HG03575 (cell line): ENCODE data around the gene NCKAP5.

Experiments used
- ATAC-seq: cut with Tn5 transposase; IDR thresholded peaks from one replicate; pipeline ENCODE4 v1.9.1; 2021; ENCODE audit not compliant: unreplicated experiment, insufficient number of reproducible peaks, low FRiP score; ENCODE audit errors: extremely low read depth

NCKAP5 gene

DNA sequence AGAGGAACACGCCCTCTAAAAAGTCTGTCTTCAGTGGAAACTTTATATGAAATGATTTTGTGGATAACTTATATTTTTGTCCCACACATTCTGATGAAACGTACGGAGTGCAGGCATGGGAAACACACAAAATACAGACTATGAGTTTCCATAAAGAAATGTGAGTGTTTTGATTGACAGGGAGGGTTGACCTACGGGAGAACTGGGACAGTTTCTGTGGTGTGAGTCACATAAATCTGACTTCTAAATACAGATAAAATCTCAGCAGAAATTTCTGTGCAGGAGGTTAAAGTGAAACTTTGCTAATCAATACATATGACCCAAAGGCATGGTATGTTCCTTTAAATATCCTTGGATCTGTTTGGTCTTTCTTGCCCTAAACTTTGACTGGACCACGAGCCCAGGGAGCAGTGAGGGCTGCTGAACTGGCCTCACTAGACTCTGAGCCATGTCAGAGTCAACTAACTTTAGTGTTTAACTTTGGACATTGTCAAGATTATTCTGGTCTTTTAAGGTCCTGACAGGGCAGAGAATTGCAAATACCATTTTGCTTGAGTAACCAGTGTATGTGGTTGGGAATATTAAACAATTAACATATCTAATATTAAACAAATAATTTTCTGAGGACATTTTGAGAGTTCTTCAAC, 691.4 kb downstream of the NCKAP5 start:
- ATAC-seq: no peak

DNA sequence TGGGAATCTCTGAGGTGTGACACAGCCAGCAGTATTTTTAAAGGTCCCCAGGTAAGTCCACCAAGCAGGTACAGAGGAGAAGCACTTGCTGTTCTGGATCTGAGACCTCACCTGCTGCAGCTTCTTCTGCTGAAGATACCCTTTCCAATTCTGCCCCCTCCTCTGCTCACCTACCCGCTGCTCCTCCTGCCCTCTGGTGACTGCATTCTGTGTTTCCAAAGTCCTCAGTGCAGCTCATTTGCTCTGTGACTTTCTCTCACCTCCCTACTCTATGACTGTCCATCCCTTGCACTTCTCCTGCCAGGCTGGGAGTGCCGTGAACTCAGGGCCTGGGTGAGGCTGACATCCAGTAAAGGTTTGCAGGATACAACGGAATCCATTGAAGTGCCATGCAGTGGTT, 693.1 kb downstream of the NCKAP5 start:
- ATAC-seq: no peak

GRCh38 chr2:132873738-132874137, 694.5 kb downstream of the NCKAP5 start:
- no peak for ATAC-seq

DNA sequence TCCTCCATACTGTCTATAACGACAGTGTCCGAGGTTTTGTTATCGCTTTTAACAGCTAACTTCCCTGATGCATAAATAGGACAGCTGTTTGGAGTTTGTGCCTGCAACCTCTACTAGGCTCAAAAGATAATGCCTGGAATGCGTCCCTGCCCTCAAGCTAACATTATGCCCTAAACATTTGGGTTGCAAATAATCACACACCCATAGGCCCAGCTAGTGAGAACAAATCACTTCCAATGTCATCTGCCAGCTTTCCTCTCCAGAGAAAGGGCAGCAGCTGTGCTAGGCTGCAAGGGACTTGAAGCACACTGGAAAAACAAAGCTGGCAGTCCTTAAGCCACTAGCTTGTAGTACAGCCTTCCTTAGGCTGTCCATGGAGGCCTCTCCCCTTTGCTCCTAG, 696.4 kb downstream of the NCKAP5 start:
- ATAC-seq: no peak

GRCh38 chr2:132863961-132864360, 704.3 kb downstream of the NCKAP5 start:
- ATAC-seq: no peak

GRCh38 chr2:132860220-132860619, 708.0 kb downstream of the NCKAP5 start:
- ATAC-seq: no peak

DNA sequence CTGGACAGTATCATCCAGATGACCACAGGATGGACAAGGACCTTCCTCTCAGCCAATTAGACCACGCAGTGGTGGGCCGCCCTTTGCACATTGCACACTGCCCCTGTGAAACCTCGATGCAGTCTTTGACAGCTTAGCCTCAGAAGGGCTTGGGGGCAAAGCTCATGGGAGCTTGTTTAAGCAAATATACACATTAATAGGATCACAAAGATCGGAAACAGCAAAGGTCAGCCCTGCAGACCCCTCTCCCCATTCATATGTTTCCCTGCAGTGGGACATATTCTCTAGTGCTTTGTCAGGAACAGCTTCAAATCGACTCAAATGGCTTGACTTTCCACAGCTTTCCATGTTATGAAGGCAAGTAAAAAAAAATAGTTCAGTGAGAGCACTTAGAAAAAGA, 708.7 kb downstream of the NCKAP5 start:
- no peak for ATAC-seq

- ATAC-seq: no peak
Observed at GRCh38 chr2:132857319-132857718, 710.9 kb downstream of the NCKAP5 start.

DNA sequence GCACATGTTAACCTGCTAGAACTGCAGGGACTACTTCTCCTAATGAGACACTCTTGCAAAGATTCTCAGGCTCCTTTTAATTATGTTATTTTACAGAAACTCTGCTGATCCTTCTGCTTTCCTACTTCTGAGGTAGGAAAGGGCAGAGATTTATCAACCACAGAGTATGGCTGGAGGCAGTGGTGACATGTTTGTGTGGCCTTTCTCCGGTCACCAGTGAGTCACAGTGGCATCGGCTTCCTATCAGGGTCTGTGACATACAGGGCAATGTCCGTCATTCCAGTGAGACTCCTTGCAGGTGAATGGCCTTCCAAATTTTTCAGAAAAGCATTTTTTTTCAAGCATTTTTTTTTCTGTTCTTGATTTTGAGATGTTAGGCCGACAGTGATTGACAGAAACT, 717.6 kb downstream of the NCKAP5 start:
- ATAC-seq: no peak

DNA sequence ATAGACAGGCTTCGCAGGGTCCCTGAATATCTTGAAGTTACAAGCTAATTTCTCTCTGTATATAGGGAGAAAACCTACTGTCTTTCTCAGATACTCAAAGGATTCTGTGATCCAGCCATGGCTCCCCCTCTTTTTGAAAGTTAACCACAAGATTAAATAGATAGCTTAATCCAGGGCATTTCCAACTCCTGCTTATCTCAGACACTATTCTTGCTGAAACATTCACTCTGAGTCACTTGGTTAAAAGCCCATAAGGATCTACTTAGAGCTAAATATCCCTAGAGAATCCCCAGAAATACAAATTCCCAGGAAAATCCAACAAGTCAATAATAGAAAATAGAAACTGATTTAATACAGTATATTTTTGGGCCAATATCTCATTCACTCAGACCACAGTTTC, 719.1 kb downstream of the NCKAP5 start:
- ATAC-seq: no peak

DNA sequence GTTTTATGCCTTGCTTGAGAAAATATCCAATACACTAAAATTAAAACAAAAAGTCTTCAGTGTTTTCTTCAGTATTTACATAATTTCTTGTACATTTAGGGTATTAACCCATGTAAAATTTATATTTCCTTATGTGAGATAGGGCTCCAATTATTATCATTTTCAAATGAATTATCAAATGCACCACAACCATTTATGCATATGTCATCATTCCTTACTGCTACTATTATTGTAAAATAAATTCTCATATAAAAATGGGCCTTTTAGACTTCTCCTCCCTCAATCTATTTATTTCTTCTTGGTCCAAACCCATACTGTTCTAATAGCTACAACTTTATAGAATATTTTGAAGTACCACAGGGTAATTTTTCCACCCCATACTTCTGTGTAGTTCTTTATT, 722.9 kb downstream of the NCKAP5 start:
- no peak for ATAC-seq

- ATAC-seq: no peak
Observed at GRCh38 chr2:132844585-132844984, 723.7 kb downstream of the NCKAP5 start.

- no peak for ATAC-seq
Observed at GRCh38 chr2:132837769-132838168, 730.5 kb downstream of the NCKAP5 start.

DNA sequence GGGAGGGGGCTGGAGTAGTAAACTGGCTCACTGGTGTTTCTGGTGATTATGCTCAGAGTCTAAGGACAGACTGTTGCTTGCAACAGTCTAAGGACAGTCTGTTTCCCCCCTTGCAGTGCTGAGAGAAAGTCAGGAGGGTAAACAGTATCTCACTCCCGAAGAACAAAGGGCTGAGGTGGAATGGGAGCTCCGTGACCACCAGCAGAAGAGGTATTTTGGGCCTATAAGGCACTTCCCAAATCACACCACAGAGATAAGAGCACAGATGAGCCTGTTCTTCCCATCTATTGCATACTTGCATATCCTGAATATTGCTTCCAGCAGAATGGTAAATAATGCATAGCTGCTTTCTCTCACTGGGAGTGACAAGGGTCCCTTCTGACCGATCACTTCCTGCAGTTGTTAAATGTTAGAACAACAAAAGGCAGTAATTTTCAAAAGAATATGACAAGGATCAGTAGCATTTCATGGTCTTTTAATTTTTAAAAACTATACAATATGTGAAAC, 737.9 kb downstream of the NCKAP5 start:
- no peak for ATAC-seq

DNA sequence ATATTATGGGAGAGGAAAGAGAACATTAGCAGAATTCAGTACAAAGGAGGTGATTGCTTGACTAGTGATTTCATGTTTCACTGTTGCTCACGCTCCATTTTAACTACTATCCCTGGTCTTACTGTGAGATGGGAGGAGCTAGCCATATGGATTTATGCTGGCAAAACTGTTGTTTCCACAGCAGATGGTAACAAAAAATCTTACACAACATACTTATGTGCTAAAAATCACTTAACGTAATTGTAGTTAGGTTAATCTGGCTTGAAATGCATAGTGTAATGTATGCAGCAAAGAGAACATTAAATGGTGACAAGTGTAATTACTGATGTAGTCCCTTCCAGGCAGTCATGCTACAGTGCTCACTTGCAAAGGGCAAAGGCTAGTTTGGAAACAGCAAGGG, 742.7 kb downstream of the NCKAP5 start:
- ATAC-seq: no peak

GRCh38 chr2:132824716-132825115, 743.5 kb downstream of the NCKAP5 start:
- ATAC-seq: no peak

GRCh38 chr2:132816234-132816633, 752.0 kb downstream of the NCKAP5 start:
- ATAC-seq: no peak

- no peak for ATAC-seq
Observed at GRCh38 chr2:132815516-132815915, 752.7 kb downstream of the NCKAP5 start.

GRCh38 chr2:132814651-132815050, 753.6 kb downstream of the NCKAP5 start:
- no peak for ATAC-seq

GRCh38 chr2:132813422-132813821, 754.8 kb downstream of the NCKAP5 start:
- no peak for ATAC-seq
